DOHH2 (cell line): ENCODE data around the gene ODF2L.

Source experiments
- CTCF ChIP-seq: fragments of 200-600 bp; sonication (generic); IDR thresholded peaks from one replicate; pipeline ENCODE4 v1.5.1; 2014; ENCODE audit warnings: antibody characterized with exemption, mild to moderate bottlenecking, low read depth, low read length; ENCODE audit not compliant: poor library complexity, severe bottlenecking
- EZH2phosphoT487 ChIP-seq: fragments of 200-600 bp; sonication (generic); IDR thresholded peaks from 2 replicates; pipeline ENCODE4 v1.6.1; 2017; ENCODE audit warnings: borderline replicate concordance, mild to moderate bottlenecking, antibody characterized with exemption, low read length, moderate library complexity, mixed read lengths

DNA sequence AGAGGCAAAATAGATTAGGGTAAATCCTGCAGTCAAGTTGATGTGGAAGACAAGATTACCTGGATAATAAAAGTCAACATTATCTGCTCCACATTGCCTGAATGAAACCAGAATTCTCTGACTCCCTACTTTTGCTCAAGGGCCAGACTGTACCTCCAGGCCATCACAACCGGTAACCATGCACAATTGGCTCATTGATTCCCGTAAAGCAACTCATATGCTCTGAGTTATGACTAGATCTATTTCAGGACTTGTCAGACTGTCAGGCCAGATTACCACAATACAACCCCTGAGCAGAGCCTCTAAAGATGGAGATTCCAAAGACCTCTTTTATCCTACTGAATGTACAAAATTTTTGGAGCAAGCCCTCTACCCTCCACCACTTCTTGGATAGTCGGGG is 90.4 kb downstream of the ODF2L start:
- no peak for TF ChIP-seq CTCF
- no peak for TF ChIP-seq EZH2phosphoT487
